Ovary (tissue), 9 donors: ENCODE results near the gene NT5C1A. TPM values are rescaled to one million over a fixed set of nuclear protein-coding genes. Genes with fewer than 3 reads are reported as not detected.
A peak's percentile ranks its signal among the peaks of the same experiment; 100 is the strongest.

Source experiments
- DNase-seq, 5 donors: peaks; one replicate each; pipeline ENCODE4 v3.0.0-alpha.2; 2019 to 2020
- H3K27ac ChIP-seq, 2 donors: fragments of 200-600 bp; one replicate each; pipeline versions ENCODE4 v1.5.1 to v1.8.0; 2019 to 2022
- H3K27me3 ChIP-seq: fragments of 200-600 bp; one replicate; pipeline ENCODE4 v1.8.0; 2022
- H3K36me3 ChIP-seq: fragments of 200-600 bp; sonication (generic); one replicate; pipeline ENCODE4 v1.5.1; 2019
- H3K4me1 ChIP-seq: one replicate; pipeline ENCODE4 v1.8.1; 2013; ENCODE audit warnings: mild to moderate bottlenecking, moderate library complexity; ENCODE audit not compliant: insufficient read depth
- H3K4me3 ChIP-seq: fragments of 200-600 bp; sonication (generic); one replicate; pipeline ENCODE4 v1.5.1; 2017
- H3K9me3 ChIP-seq, 2 donors: fragments of 200-600 bp in 1 of 2; sonication (generic) in 1 of 2; one replicate each; pipeline versions ENCODE4 v1.5.1 to v1.8.1; 2013 to 2019; ENCODE audit warnings: mild to moderate bottlenecking in 1 of 2, moderate library complexity in 1 of 2
- EP300 ChIP-seq: sonication (generic); formaldehyde crosslinking; IDR thresholded peaks from one replicate; pipeline ENCODE4 v1.6.1; 2017; ENCODE audit warnings: antibody characterized with exemption
- POLR2A ChIP-seq: fragments of 450-650 bp; IDR thresholded peaks from one replicate; pipeline ENCODE4 v1.6.1; 2017; ENCODE audit warnings: antibody characterized with exemption, mild to moderate bottlenecking, moderate library complexity
- WGBS, 3 donors: extraction: QIAGEN DNeasy Blood & Tissue Kit in 1 of 3; methylation state at CpG; one replicate each; pipeline versions ENCODE4 v1.1.5 to v1.1.7; 2013 to 2017; 5-methylcytosine and 5-hydroxymethylcytosine counted together
- intact Hi-C, 4 donors: fragments of 100-400 bp; cut with DNase I; formaldehyde crosslinking; loops; one replicate each; pipeline versions ENCODE4 v1.11.0 to v1.15.1; 2022 to 2023
- polyA plus RNA-seq, 2 donors: library from polyadenylated mRNA; stranded (reverse); fragments of 200-250 nt in 1 of 2; fragments of 350-450 nt in 1 of 2; fragmentation: Illumina TruSeq in 1 of 2; extraction: RNeasy Lipid Tissue Mini Kit (QIAGEN cat#74804) in 1 of 2; gene quantifications; one replicate each; pipeline ENCODE4 v1.2.3, GENCODE V29; 2013 to 2014
- total RNA-seq, 7 donors: library from RNA; depleted of rRNA in 2 of 7; stranded (reverse); fragments of >200 nt in 2 of 7; fragmentation: NEBNext Ultra II Directional in 3 of 7; extraction: Animal tissue kit (Norgen Biotek cat#: 25700) in 3 of 7; gene quantifications; one replicate each; pipeline versions ENCODE4 v1.1.0 to v1.2.4, GENCODE V29; 2016 to 2023
- TF ChIP-seq, protein P1 (sequence below), 3 donors: fragments of 450-650 bp in 2 of 3; fragments of 200-600 bp in 1 of 3; IDR thresholded peaks; one replicate each; pipeline versions ENCODE4 v1.5.1 to v1.8.0; 2016 to 2022; ENCODE audit warnings: antibody characterized with exemption in 3 of 3, mild to moderate bottlenecking in 1 of 3
- donor health status: DM: no; HTN: no; CAD: no; lungs with moderate emphysema.
- donor health status: DM: no; HTN: no; CAD: no.
- donor health status: Bipolar disorder and iron deficiency.
- donor health status: DM: yes; HTN: yes; CAD: no.
- donor health status: DM: no; HTN: no; CAD: no.
- donor health status: DM: yes; HTN: yes; CAD: no.

The NT5C1A gene
- total and polyA plus RNA-seq, 9 donors, result 0.15 to 2.4 (median 1.5) TPM; not detected in 2

DNA sequence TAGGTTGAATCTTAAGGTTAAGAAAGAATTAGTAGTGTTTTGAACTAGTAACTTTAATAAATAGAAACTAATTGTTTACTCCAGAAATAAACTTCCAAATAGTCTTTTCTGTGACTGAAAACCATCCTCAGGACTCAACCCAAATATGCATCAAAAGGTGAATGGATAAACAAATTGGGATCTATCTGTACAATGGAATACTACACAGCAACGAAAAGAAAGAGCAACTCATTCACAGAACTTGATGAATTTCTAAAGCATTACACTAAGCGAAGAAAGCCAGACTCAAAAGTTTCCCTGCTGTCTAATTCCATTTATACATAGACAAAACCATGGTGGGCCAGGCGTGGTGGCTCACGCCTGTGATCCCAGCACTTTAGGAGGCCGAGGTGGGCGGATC lies 57.4 kb downstream of the NT5C1A start:
- H3K4me3 ChIP-seq, result no peak overlapping the region
- H3K36me3 ChIP-seq, result no peaks in the 10 kb centered on the region
- TF ChIP-seq POLR2A, result no peak
- no peak for TF ChIP-seq EP300
- TF ChIP-seq, protein P1, sequence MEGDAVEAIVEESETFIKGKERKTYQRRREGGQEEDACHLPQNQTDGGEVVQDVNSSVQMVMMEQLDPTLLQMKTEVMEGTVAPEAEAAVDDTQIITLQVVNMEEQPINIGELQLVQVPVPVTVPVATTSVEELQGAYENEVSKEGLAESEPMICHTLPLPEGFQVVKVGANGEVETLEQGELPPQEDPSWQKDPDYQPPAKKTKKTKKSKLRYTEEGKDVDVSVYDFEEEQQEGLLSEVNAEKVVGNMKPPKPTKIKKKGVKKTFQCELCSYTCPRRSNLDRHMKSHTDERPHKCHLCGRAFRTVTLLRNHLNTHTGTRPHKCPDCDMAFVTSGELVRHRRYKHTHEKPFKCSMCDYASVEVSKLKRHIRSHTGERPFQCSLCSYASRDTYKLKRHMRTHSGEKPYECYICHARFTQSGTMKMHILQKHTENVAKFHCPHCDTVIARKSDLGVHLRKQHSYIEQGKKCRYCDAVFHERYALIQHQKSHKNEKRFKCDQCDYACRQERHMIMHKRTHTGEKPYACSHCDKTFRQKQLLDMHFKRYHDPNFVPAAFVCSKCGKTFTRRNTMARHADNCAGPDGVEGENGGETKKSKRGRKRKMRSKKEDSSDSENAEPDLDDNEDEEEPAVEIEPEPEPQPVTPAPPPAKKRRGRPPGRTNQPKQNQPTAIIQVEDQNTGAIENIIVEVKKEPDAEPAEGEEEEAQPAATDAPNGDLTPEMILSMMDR (IDR thresholded peaks at IDR 0.05), result no peak
- H3K27me3 ChIP-seq, result no peaks in the 10 kb centered on the region
- intact Hi-C loops, result loop anchor here in 1 of 4 donors (5.0 kb wide), 1 partner anchor 108 kb away; no protein-coding TSS in a partner anchor
- H3K9me3 ChIP-seq, result no peaks in the 10 kb centered on the region
- DNase-seq, result no peak
- no peaks in the 10 kb centered on the region for H3K4me1 ChIP-seq
- 91 to 96% (median 95%) methylated on average over 6 of the region's 6 CpGs for WGBS, 3 donors
- H3K27ac ChIP-seq, result no peak overlapping the region

DNA sequence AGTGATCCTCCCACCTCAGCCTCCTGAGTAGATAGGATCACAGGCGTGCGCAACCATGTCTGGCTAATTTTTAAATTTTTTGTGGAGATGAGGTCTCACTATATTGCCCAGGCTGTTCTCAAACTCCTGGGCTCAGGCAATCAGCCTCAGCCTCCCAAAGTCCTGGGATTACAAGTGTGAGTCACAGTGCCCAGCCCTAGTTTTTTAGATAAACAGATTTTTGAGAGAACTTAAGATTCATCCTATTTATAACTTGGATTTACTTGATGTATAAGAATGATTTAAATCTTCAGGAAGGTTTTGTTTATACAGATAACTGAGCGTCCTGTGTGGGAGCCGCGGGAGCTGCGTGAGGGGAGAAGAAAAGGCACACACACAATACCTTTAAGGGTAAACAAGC lies 58.7 kb downstream of the NT5C1A start:
- Histone ChIP-seq H3K4me3 (no peak overlapping the region), H3K4me1 (no peaks in the 10 kb centered on the region), H3K27me3 (no peaks in the 10 kb centered on the region), H3K9me3 (no peaks in the 10 kb centered on the region), H3K27ac (no peak overlapping the region), H3K36me3 (no peaks in the 10 kb centered on the region)
- DNase-seq, result no peak
- 73 to 91% (median 75%) methylated on average over 6 of the region's 6 CpGs for WGBS, 3 donors
- TF ChIP-seq, protein P1 (IDR thresholded peaks at IDR 0.05), result no peak
- TF ChIP-seq EP300, result no peak
- TF ChIP-seq POLR2A, result no peak
- intact Hi-C loops, result loop anchor here in 1 of 4 donors (5.0 kb wide), 1 partner anchor 109 kb away; no protein-coding TSS in a partner anchor

DNA sequence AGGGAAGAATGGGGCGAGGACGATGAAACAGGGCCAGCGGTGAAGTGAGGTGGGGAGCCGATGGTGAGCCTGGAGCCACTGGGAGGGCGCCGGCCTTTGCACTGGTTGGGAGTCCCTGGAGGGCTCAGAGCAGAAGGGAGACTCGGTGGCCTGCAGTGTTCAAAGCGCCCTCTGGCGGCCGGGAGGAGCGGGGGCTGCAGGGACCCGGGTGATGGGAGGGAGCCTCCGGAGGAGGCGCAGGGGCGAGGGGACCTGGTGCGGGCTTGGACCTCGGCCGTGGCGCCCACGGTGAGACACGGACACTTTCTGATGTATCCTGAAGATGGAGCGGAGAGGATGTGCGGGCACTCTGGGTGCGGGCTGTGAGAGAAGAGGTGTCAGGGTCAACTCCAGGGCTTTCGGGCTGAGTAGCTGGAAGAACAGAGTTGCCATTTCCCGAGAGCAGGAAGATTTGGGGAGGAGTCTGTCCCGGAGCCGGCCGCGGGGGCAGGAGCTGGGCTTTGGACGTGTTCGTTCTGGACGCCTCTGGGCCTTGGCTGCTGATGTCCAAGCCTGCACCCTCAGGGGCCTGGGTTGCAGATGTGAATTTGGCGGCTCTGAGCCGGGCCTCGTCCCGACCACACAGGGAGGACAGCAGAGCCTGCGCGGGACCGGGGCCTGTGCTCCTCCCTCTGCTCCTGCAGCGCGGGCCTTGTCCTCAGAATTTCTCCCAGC lies 62.1 kb downstream of the NT5C1A start:
- no peaks in the 10 kb centered on the region for H3K36me3 ChIP-seq
- no peak overlapping the region for H3K27ac ChIP-seq
- no peaks in the 10 kb centered on the region for H3K4me1 ChIP-seq
- 52 to 64% (median 62%) methylated on average over 41 to 42 of the region's 42 CpGs for whole genome bisulfite sequencing, 3 donors
- TF ChIP-seq, protein P1 (IDR thresholded peaks at IDR 0.05), result peak in 1 of 3 donors; percentile 42
- no peak for TF ChIP-seq EP300
- DNase-seq, result peak; percentile 22 to 70 (median 46)
- H3K27me3 ChIP-seq, result no peaks in the 10 kb centered on the region
- H3K4me3 ChIP-seq, result no peak overlapping the region
- intact Hi-C loops, result loop anchor here (2.0 to 10.0 kb wide), 4 partner anchors 41 to 113 kb away; no protein-coding TSS in a partner anchor
- no peaks in the 10 kb centered on the region for H3K9me3 ChIP-seq

Other genes starting within 250 kb of the NT5C1A start
- gene BMP8A, start 180.5 kb downstream of the NT5C1A start, total RNA-seq, result 10 to 100 TPM in 2 of 7 donors, 1 to 10 TPM in 5; 1.4 to 11.0 (median 6.9) TPM
- gene BMP8A, start 180.5 kb downstream of the NT5C1A start, polyA plus RNA-seq, result 1 to 10 TPM in 1 of 2 donors, not detected in 1; 1.2 TPM
- gene PABPC4, start 95.3 kb downstream of the NT5C1A start, total RNA-seq, result 100 to 1,000 TPM; 139 to 345 (median 259) TPM
- 100 to 1,000 TPM; 127 to 316 TPM for gene PABPC4, start 95.3 kb downstream of the NT5C1A start, polyA plus RNA-seq
- gene HEYL, start 32.5 kb downstream of the NT5C1A start, total RNA-seq, result 10 to 100 TPM in 5 of 7 donors, 1 to 10 TPM in 2; 1.8 to 27.2 (median 11.3) TPM
- gene HEYL, start 32.5 kb downstream of the NT5C1A start, polyA plus RNA-seq, result 10 to 100 TPM in 1 of 2 donors, 1 to 10 TPM in 1; 9.0 to 20.1 TPM
- 1 to 10 TPM in 6 of 7 donors, under 1 TPM in 1; 0.88 to 7.7 (median 3.1) TPM for gene HPCAL4, start 19.3 kb upstream of the NT5C1A start, total RNA-seq
- gene HPCAL4, start 19.3 kb upstream of the NT5C1A start, polyA plus RNA-seq, result 10 to 100 TPM in 1 of 2 donors, 1 to 10 TPM in 1; 1.3 to 11.1 TPM
- gene PPIE, start 66.8 kb upstream of the NT5C1A start, total RNA-seq, result 10 to 100 TPM; 30.9 to 66.2 (median 46.7) TPM
- gene PPIE, start 66.8 kb upstream of the NT5C1A start, polyA plus RNA-seq, result 100 to 1,000 TPM in 1 of 2 donors, 10 to 100 TPM in 1; 53.3 to 103 TPM
- gene OXCT2, start 99.2 kb upstream of the NT5C1A start, total RNA-seq, result 1 to 10 TPM; 1.6 to 7.2 (median 3.4) TPM
- 1 to 10 TPM in 1 of 2 donors, under 1 TPM in 1; 0.20 to 1.1 TPM for gene OXCT2, start 99.2 kb upstream of the NT5C1A start, polyA plus RNA-seq
- gene BMP8B, start 116.8 kb upstream of the NT5C1A start, total RNA-seq, result under 1 TPM in 6 of 7 donors, not detected in 1; 0.20 to 0.95 (median 0.38) TPM
- 1 to 10 TPM in 1 of 2 donors, under 1 TPM in 1; 0.16 to 1.4 TPM for gene BMP8B, start 116.8 kb upstream of the NT5C1A start, polyA plus RNA-seq
- gene TRIT1, start 211.4 kb upstream of the NT5C1A start, total RNA-seq, result 10 to 100 TPM; 13.2 to 26.9 (median 20.7) TPM
- gene TRIT1, start 211.4 kb upstream of the NT5C1A start, polyA plus RNA-seq, result 10 to 100 TPM; 12.9 to 18.0 TPM
- gene MYCL, start 229.8 kb upstream of the NT5C1A start, total RNA-seq, result 1 to 10 TPM in 3 of 7 donors, under 1 TPM in 3, not detected in 1; 0.24 to 4.8 (median 0.96) TPM
- 1 to 10 TPM in 1 of 2 donors, under 1 TPM in 1; 0.13 to 1.3 TPM for gene MYCL, start 229.8 kb upstream of the NT5C1A start, polyA plus RNA-seq